T-helper 2 cell (primary cell): ENCODE data around the gene PANK4.
A peak's percentile ranks its signal among the peaks of the same experiment; 100 is the strongest.

ENCODE experiments used
- DNase-seq, 5 experiments: peaks; one replicate each; pipeline versions ENCODE4 v3.0.0 to v3.0.0-alpha.2; 2012 to 2022

The PANK4 gene

GRCh38 chr1:2494323-2494693 lies 32.1 kb downstream of the PANK4 start:
- no peak for DNase-seq

- DNase-seq = peak in 1 of 5 experiments; percentile 16
Observed at GRCh38 chr1:2493691-2494322, 32.6 kb downstream of the PANK4 start.

- no peak for DNase-seq
Observed at GRCh38 chr1:2493218-2493617, 33.2 kb downstream of the PANK4 start.

- DNase-seq = no peak
Observed at GRCh38 chr1:2492091-2492490, 34.3 kb downstream of the PANK4 start.

- DNase-seq = no peak
Observed at GRCh38 chr1:2489615-2490014, 36.8 kb downstream of the PANK4 start.

GRCh38 chr1:2488688-2489087 lies 37.7 kb downstream of the PANK4 start:
- DNase-seq = no peak

- no peak for DNase-seq
Observed at GRCh38 chr1:2486558-2486957, 39.8 kb downstream of the PANK4 start.

GRCh38 chr1:2486041-2486440 lies 40.4 kb downstream of the PANK4 start:
- no peak for DNase-seq

GRCh38 chr1:2483970-2484369 lies 42.4 kb downstream of the PANK4 start:
- no peak for DNase-seq

GRCh38 chr1:2483026-2483425 lies 43.4 kb downstream of the PANK4 start:
- DNase-seq = no peak

- no peak for DNase-seq
Observed at GRCh38 chr1:2482588-2482987, 43.8 kb downstream of the PANK4 start.

GRCh38 chr1:2481885-2482284 lies 44.5 kb downstream of the PANK4 start:
- DNase-seq = no peak

GRCh38 chr1:2480986-2481364 lies 45.4 kb downstream of the PANK4 start:
- no peak for DNase-seq

- no peak for DNase-seq
Observed at GRCh38 chr1:2480236-2480985, 46.0 kb downstream of the PANK4 start.

GRCh38 chr1:2479618-2480017 lies 46.8 kb downstream of the PANK4 start:
- no peak for DNase-seq

GRCh38 chr1:2479186-2479585 lies 47.2 kb downstream of the PANK4 start:
- no peak for DNase-seq

GRCh38 chr1:2477791-2478499 lies 48.5 kb downstream of the PANK4 start:
- DNase-seq = no peak

GRCh38 chr1:2477309-2477708 lies 49.1 kb downstream of the PANK4 start:
- no peak for DNase-seq

- no peak for DNase-seq
Observed at GRCh38 chr1:2476061-2476999, 50.1 kb downstream of the PANK4 start, which contains the start of gene PLCH2. PLCH2 (plus strand) TSS chr1:2476289; CDS start chr1:2476589, 300 bp downstream.

- DNase-seq = no peak
Observed at GRCh38 chr1:2475571-2475970, 50.8 kb downstream of the PANK4 start.

GRCh38 chr1:2474933-2475371 lies 51.4 kb downstream of the PANK4 start:
- no peak for DNase-seq

- DNase-seq = no peak
Observed at GRCh38 chr1:2474104-2474844, 52.1 kb downstream of the PANK4 start.
